H1 (cell line): ENCODE results near the gene ZNF716.

Experiments used
- CEBPB ChIP-seq: IDR thresholded peaks from 2 replicates; pipeline ENCODE4 v1.6.1; 2012; ENCODE audit warnings: low read depth, low read length
- CREB1 ChIP-seq: IDR thresholded peaks from 2 replicates; pipeline ENCODE4 v1.6.1; 2012; ENCODE audit warnings: inconsistent platforms
- CTCF ChIP-seq, 3 experiments: IDR thresholded peaks; 1 replicate in 2 of 3; 2 replicates in 1 of 3; pipeline versions ENCODE4 v1.5.1 to v1.6.1; 2011; ENCODE audit warnings: low read length in 3 of 3, mild to moderate bottlenecking in 3 of 3, inconsistent platforms in 2 of 3, low read depth in 1 of 3, moderate library complexity in 1 of 3; ENCODE audit not compliant: insufficient read depth in 1 of 3; ENCODE audit errors: control extremely low read depth in 1 of 3
- E2F6 ChIP-seq: IDR thresholded peaks from 2 replicates; pipeline ENCODE4 v1.6.1; 2012; ENCODE audit warnings: inconsistent platforms
- EP300 ChIP-seq, 2 experiments: IDR thresholded peaks; 1 replicate in 1 of 2; 2 replicates in 1 of 2; pipeline ENCODE4 v1.6.1; 2011 to 2012; ENCODE audit warnings: low read depth in 2 of 2, low read length in 2 of 2, mild to moderate bottlenecking in 2 of 2, borderline replicate concordance in 1 of 2, inconsistent platforms in 1 of 2, moderate library complexity in 1 of 2
- GTF2F1 ChIP-seq: IDR thresholded peaks from 2 replicates; pipeline ENCODE4 v1.6.1; 2012; ENCODE audit warnings: low read depth, low read length, improper control_type of control experiment, borderline replicate concordance
- SRF ChIP-seq: IDR thresholded peaks from 2 replicates; pipeline ENCODE4 v1.6.1; 2011; ENCODE audit warnings: mild to moderate bottlenecking, low read depth, low read length, moderate library complexity
- TBP ChIP-seq: IDR thresholded peaks from 2 replicates; pipeline ENCODE4 v1.6.1; 2011; ENCODE audit warnings: low read depth, low read length, improper control_type of control experiment

GRCh38 chr7:57413529-57414398 is 36.2 kb upstream of the ZNF716 start:
- TF ChIP-seq GTF2F1 = no peak
- no peak for TF ChIP-seq SRF
- no peak for TF ChIP-seq E2F6
- no peak for TF ChIP-seq CTCF (IDR thresholded peaks at IDR 0.05; ENCODE audit: control extremely low read depth in 1 of 3, insufficient read depth in 1 of 3, low read depth in 1 of 3, low read length in 3 of 3)
- TF ChIP-seq EP300 (IDR thresholded peaks at IDR 0.05; ENCODE audit: borderline replicate concordance in 1 of 2, low read depth in 2 of 2, low read length in 2 of 2) = no peak
- no peak for TF ChIP-seq CREB1
- TF ChIP-seq CEBPB = no peak
- no peak for TF ChIP-seq TBP
